H1 (cell line): ENCODE data around the gene DICER1. TPM values are rescaled to one million over a fixed set of nuclear protein-coding genes. Genes with fewer than 3 reads are reported as not detected.

Experiments used
- ASH2L ChIP-seq: fragments of 200-600, 300-600 bp; sonication (generic); IDR thresholded peaks from one replicate; pipeline ENCODE4 v1.7.1; 2017; ENCODE audit warnings: low read length
- BRCA1 ChIP-seq: IDR thresholded peaks from 2 replicates; pipeline ENCODE4 v1.6.1; 2012; ENCODE audit warnings: low read depth, low read length, improper control_type of control experiment
- CHD2 ChIP-seq: IDR thresholded peaks from 2 replicates; pipeline ENCODE4 v1.6.1; 2012; ENCODE audit warnings: low read length, improper control_type of control experiment
- CREB1 ChIP-seq: IDR thresholded peaks from 2 replicates; pipeline ENCODE4 v1.6.1; 2012; ENCODE audit warnings: inconsistent platforms
- EGR1 ChIP-seq: IDR thresholded peaks from 2 replicates; pipeline ENCODE4 v1.6.1; 2011; ENCODE audit warnings: low read depth, low read length, borderline replicate concordance
- FOSL1 ChIP-seq: IDR thresholded peaks from 2 replicates; pipeline ENCODE4 v1.6.1; 2011; ENCODE audit warnings: mild to moderate bottlenecking, low read depth, low read length, moderate library complexity; ENCODE audit not compliant: insufficient read depth
- GABPA ChIP-seq: IDR thresholded peaks from 2 replicates; pipeline ENCODE4 v1.6.1; 2011; ENCODE audit warnings: mild to moderate bottlenecking, low read length, moderate library complexity, borderline replicate concordance; ENCODE audit not compliant: insufficient read depth
- HDAC6 ChIP-seq: IDR thresholded peaks from one replicate; pipeline ENCODE4 v1.7.1; 2012; ENCODE audit warnings: low read depth, mild to moderate bottlenecking, inconsistent platforms, low read length, moderate library complexity
- MAFK ChIP-seq: IDR thresholded peaks from 2 replicates; pipeline ENCODE4 v1.6.1; 2012; ENCODE audit warnings: low read depth, mild to moderate bottlenecking, improper control_type of control experiment, low read length
- NANOG ChIP-seq: IDR thresholded peaks from 2 replicates; pipeline ENCODE4 v1.6.1; 2011; ENCODE audit warnings: low read length, low read depth, mild to moderate bottlenecking, inconsistent platforms; ENCODE audit not compliant: insufficient read depth, poor library complexity, severe bottlenecking
- NRF1 ChIP-seq: IDR thresholded peaks from 2 replicates; pipeline ENCODE4 v1.6.1; 2011; ENCODE audit warnings: mild to moderate bottlenecking, low read depth, low read length, improper control_type of control experiment
- PHF8 ChIP-seq: fragments of 200-600 bp; sonication (generic); conservative IDR thresholded peaks from 2 replicates; pipeline ENCODE4 v1.7.1; 2012; ENCODE audit warnings: low read depth, mild to moderate bottlenecking, inconsistent platforms, low read length, moderate library complexity
- POLR2A ChIP-seq, 2 experiments: IDR thresholded peaks; 1 replicate in 1 of 2; 2 replicates in 1 of 2; pipeline ENCODE4 v1.6.1; 2011; ENCODE audit warnings: low read depth in 2 of 2, low read length in 2 of 2, mild to moderate bottlenecking in 2 of 2; ENCODE audit errors: control extremely low read depth in 1 of 2
- POLR2AphosphoS5 ChIP-seq: IDR thresholded peaks from 2 replicates; pipeline ENCODE4 v1.6.1; 2011; ENCODE audit warnings: low read depth, low read length
- RAD21 ChIP-seq, 2 experiments: IDR thresholded peaks in 1 of 2; conservative IDR thresholded peaks in 1 of 2; 2 replicates each; pipeline ENCODE4 v1.6.1; 2011; ENCODE audit warnings: low read depth in 2 of 2, low read length in 2 of 2, improper control_type of control experiment in 1 of 2, inconsistent platforms in 1 of 2, mild to moderate bottlenecking in 1 of 2, moderate library complexity in 1 of 2
- RBBP5 ChIP-seq: IDR thresholded peaks from 2 replicates; pipeline ENCODE4 v1.7.1; 2012; ENCODE audit warnings: low read depth, mild to moderate bottlenecking, inconsistent platforms, low read length, moderate library complexity, borderline replicate concordance
- SIX5 ChIP-seq: IDR thresholded peaks from 2 replicates; pipeline ENCODE4 v1.6.1; 2011; ENCODE audit warnings: mild to moderate bottlenecking, low read depth, low read length
- SUZ12 ChIP-seq: fragments of 200-600 bp; sonication (generic); IDR thresholded peaks from 2 replicates; pipeline ENCODE4 v1.6.1; 2012; ENCODE audit warnings: mild to moderate bottlenecking, inconsistent platforms, low read length, moderate library complexity, mixed read lengths
- TAF1 ChIP-seq: IDR thresholded peaks from 2 replicates; pipeline ENCODE4 v1.6.1; 2011; ENCODE audit warnings: mild to moderate bottlenecking, low read depth, low read length
- polyA plus RNA-seq, 7 experiments: library from polyadenylated mRNA; depleted of rRNA in 3 of 7; stranded (reverse) in 5 of 7; unstranded in 2 of 7; fragments of >200 nt in 5 of 7; fragments of 200-250 nt in 2 of 7; gene quantifications; 1 replicate in 5 of 7; 2 replicates in 1 of 7; 4 replicates in 1 of 7; pipeline versions ENCODE4 v1.2.1 to v1.2.3, GENCODE V29; 2011 to 2013; ENCODE audit warnings: missing spikeins in 2 of 7, mixed read lengths in 2 of 7
- total RNA-seq: library from RNA; stranded (reverse); fragmentation: NEBNext Ultra II Directional; extraction: Animal tissue kit (Norgen Biotek cat#: 25700); gene quantifications from 2 replicates; pipeline ENCODE4 v1.2.1, GENCODE V29; 2021
- TF ChIP-seq, protein P1 (sequence below): IDR thresholded peaks from 2 replicates; pipeline ENCODE4 v1.6.1; 2012; ENCODE audit warnings: inconsistent platforms
- TF ChIP-seq, protein P2 (sequence below), 3 experiments: IDR thresholded peaks; 1 replicate in 2 of 3; 2 replicates in 1 of 3; pipeline versions ENCODE4 v1.5.1 to v1.6.1; 2011; ENCODE audit warnings: low read length in 3 of 3, mild to moderate bottlenecking in 3 of 3, inconsistent platforms in 2 of 3, low read depth in 1 of 3, moderate library complexity in 1 of 3; ENCODE audit not compliant: insufficient read depth in 1 of 3; ENCODE audit errors: control extremely low read depth in 1 of 3

The DICER1 gene
- total and polyA plus RNA-seq, 2 of the 8 experiments (the other 6 are each of a cell fraction or from before 2014, with no cell fraction given), result 11.9 to 61.8 TPM

DNA sequence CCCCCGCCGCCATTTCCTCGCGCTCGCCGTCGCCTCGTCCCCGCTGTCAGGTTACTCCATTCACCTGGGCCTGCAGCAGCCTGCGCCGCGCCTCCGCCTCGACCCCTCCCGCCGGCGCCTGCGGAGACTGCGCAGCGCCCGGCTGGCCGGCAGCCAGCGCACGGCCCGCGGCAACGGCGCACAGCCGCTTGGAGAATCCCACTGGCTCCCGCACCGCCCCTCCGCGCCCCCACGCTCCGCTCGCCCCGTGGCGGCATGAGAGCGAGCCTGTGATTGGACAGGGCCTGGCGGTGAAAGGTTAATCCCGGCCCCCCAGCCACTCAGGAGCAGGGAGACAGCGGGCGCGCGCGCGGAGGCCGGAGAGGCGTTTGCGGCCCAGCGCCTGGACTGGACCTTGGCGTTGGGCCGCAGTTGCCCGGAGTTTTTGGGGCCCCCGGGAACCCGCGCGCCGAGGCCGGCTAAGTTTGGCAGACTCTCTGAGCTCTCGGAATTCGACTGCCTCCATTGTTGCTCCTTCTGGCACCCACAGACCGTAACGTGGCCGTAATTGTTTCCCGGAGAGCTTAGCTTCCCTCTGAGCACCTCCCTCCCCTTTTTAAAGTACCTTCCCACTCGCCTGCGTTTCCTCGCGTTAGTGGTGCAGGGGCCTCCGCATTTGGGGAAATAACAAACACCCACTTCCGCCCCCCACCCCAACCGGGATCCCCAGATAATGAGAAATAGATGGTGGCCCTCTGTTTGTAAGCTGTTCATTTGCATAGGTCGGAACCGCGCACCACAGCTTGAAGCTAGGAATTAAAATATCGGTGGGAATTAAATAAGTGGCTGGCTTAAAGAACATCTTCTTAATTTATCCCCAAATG lies at the start of gene DICER1 (continued):
- no peak for TF ChIP-seq BRCA1
- peak in 1 of 2 experiments; percentile 26; a peak in 2 of 3 replicates for TF ChIP-seq POLR2A (IDR thresholded peaks at IDR 0.05; ENCODE audit: control extremely low read depth in 1 of 2, low read depth in 2 of 2, low read length in 2 of 2)
- no peak for TF ChIP-seq SUZ12
- TF ChIP-seq FOSL1, result peak; percentile 96
- peak in 1 of 2 experiments; percentile 6; a peak in 1 of 4 replicates for TF ChIP-seq RAD21 (IDR thresholded peaks at IDR 0.05 in 1 of 2, conservative IDR thresholded peaks at IDR 0.05 in 1 of 2; ENCODE audit: low read depth in 2 of 2, low read length in 2 of 2)
- peak; percentile 13 for TF ChIP-seq TAF1
- no peak for TF ChIP-seq GABPA
- TF ChIP-seq, protein P1, sequence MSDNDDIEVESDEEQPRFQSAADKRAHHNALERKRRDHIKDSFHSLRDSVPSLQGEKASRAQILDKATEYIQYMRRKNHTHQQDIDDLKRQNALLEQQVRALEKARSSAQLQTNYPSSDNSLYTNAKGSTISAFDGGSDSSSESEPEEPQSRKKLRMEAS, result peak; percentile 63; the same call in 1 of the 2 replicates
- no peak for TF ChIP-seq HDAC6
- peak; percentile 73 for TF ChIP-seq CHD2
- TF ChIP-seq NANOG, result peak; percentile 22
- peak; percentile 68 for TF ChIP-seq PHF8
- peak; percentile 20; the same call in 1 of the 2 replicates for TF ChIP-seq NRF1
- peak; percentile 68 for TF ChIP-seq ASH2L
- 0 out of 2 replicates have a peak, but pooled peaks have one; percentile 4 for TF ChIP-seq EGR1
- peak; percentile 20; the same call in 1 of the 2 replicates for TF ChIP-seq SIX5
- TF ChIP-seq RBBP5, result peak; percentile 82
- TF ChIP-seq, protein P2, sequence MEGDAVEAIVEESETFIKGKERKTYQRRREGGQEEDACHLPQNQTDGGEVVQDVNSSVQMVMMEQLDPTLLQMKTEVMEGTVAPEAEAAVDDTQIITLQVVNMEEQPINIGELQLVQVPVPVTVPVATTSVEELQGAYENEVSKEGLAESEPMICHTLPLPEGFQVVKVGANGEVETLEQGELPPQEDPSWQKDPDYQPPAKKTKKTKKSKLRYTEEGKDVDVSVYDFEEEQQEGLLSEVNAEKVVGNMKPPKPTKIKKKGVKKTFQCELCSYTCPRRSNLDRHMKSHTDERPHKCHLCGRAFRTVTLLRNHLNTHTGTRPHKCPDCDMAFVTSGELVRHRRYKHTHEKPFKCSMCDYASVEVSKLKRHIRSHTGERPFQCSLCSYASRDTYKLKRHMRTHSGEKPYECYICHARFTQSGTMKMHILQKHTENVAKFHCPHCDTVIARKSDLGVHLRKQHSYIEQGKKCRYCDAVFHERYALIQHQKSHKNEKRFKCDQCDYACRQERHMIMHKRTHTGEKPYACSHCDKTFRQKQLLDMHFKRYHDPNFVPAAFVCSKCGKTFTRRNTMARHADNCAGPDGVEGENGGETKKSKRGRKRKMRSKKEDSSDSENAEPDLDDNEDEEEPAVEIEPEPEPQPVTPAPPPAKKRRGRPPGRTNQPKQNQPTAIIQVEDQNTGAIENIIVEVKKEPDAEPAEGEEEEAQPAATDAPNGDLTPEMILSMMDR (IDR thresholded peaks at IDR 0.05; ENCODE audit: control extremely low read depth in 1 of 3, insufficient read depth in 1 of 3, low read depth in 1 of 3, low read length in 3 of 3), result no peak
- TF ChIP-seq CREB1, result peak; percentile 28; the same call in 1 of the 2 replicates
- no peak for TF ChIP-seq MAFK
- TF ChIP-seq POLR2AphosphoS5, result no peak
